IMR-90 (cell line): Measurements from ENCODE around the gene TFEB. TPM values are rescaled to one million over a fixed set of nuclear protein-coding genes. Genes with fewer than 3 reads are reported as not detected.

ENCODE experiments used
- MXI1 ChIP-seq: IDR thresholded peaks from 2 replicates; pipeline ENCODE4 v1.6.1; 2012; ENCODE audit warnings: low read depth, mild to moderate bottlenecking, low read length, moderate library complexity, borderline replicate concordance
- RFX5 ChIP-seq: IDR thresholded peaks from 2 replicates; pipeline ENCODE4 v1.8.0; 2012; ENCODE audit warnings: low read depth, mild to moderate bottlenecking, low read length, moderate library complexity
- polyA plus RNA-seq, 3 experiments: library from polyadenylated mRNA; depleted of rRNA; stranded (reverse); fragments of >200 nt; gene quantifications; 2 replicates each; pipeline ENCODE4 v1.2.3, GENCODE V29; 2012; ENCODE audit warnings: low replicate concordance in 1 of 3
- total RNA-seq: library from RNA; depleted of rRNA; stranded (reverse); fragments of >200 nt; gene quantifications from 2 replicates; pipeline ENCODE4 v1.2.3, GENCODE V29; 2012
- TF ChIP-seq, protein P1 (sequence below): conservative IDR thresholded peaks from 2 replicates; pipeline ENCODE4 v1.5.1; 2012; ENCODE audit warnings: mild to moderate bottlenecking, low read depth, low read length, improper control_type of control experiment

Gene TFEB
- total and polyA plus RNA-seq, 2 of the 4 experiments (the other 2 are of a cell fraction), result 4.5 to 4.9 TPM

DNA sequence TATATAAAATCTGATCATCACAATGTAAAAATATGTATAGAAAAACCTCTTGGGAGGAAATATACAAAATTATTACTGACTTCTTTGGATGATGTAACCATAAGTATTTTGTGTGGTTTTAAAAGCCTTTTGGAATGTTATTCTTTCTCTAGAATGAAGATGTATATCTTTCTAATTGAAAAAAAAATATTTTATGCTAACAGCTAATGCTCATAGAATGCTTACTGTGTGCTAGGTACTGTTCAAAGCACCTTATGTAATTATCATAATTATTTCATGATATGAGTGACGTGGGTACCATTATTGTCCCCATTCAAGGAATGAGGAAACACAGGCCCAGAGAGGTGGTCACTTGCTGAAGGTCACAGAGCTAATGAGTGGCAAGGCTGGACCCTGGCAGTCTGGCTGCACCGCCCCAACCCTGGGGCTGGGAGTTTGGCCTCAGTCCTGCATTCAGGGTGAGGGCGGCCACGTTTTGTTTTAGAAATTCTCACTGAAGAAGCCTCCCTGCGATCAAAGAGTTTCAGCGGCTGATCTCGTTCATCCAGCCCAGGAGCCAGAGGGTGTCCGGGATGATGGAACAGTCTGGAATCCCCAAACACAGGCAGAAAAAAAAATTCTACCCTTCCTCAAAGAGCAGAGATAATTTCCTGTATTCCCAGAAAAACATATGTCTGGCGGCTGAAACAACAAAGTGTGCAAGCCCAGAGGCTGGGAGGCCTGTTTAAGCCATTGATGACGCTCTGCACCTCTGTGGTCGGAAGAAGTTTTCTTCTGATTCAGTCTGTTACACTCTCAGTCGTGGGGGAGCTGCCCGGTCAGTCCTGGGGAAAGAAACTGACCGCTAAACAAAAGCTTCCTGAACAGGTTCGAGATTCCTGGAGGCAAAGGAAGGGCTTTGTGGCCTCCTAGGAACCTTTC lies 37.3 kb downstream of the TFEB start (continued):
- TF ChIP-seq, protein P1, sequence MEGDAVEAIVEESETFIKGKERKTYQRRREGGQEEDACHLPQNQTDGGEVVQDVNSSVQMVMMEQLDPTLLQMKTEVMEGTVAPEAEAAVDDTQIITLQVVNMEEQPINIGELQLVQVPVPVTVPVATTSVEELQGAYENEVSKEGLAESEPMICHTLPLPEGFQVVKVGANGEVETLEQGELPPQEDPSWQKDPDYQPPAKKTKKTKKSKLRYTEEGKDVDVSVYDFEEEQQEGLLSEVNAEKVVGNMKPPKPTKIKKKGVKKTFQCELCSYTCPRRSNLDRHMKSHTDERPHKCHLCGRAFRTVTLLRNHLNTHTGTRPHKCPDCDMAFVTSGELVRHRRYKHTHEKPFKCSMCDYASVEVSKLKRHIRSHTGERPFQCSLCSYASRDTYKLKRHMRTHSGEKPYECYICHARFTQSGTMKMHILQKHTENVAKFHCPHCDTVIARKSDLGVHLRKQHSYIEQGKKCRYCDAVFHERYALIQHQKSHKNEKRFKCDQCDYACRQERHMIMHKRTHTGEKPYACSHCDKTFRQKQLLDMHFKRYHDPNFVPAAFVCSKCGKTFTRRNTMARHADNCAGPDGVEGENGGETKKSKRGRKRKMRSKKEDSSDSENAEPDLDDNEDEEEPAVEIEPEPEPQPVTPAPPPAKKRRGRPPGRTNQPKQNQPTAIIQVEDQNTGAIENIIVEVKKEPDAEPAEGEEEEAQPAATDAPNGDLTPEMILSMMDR, result no peak
- TF ChIP-seq MXI1 (no peak), RFX5 (no peak)
